ES-I3 (cell line): ENCODE measurements around the gene AKNA.

Experiments used
- H3K36me3 ChIP-seq: 2 replicates; pipeline ENCODE4 v1.6.1; 2013; ENCODE audit warnings: mild to moderate bottlenecking, low read length, control low read depth, moderate library complexity; ENCODE audit not compliant: insufficient read depth
- H3K4me1 ChIP-seq: 2 replicates; pipeline ENCODE4 v1.6.1; 2013; ENCODE audit warnings: mild to moderate bottlenecking, control low read depth, low read length; ENCODE audit not compliant: insufficient read depth
- H3K9ac ChIP-seq: 2 replicates; pipeline ENCODE4 v1.6.1; 2013; ENCODE audit warnings: low read depth, mild to moderate bottlenecking, low read length, moderate library complexity
- H3K9me3 ChIP-seq: 2 replicates; pipeline ENCODE4 v1.6.1; 2013; ENCODE audit warnings: mild to moderate bottlenecking, low read length, moderate library complexity; ENCODE audit not compliant: control insufficient read depth, insufficient read depth

Gene AKNA

DNA sequence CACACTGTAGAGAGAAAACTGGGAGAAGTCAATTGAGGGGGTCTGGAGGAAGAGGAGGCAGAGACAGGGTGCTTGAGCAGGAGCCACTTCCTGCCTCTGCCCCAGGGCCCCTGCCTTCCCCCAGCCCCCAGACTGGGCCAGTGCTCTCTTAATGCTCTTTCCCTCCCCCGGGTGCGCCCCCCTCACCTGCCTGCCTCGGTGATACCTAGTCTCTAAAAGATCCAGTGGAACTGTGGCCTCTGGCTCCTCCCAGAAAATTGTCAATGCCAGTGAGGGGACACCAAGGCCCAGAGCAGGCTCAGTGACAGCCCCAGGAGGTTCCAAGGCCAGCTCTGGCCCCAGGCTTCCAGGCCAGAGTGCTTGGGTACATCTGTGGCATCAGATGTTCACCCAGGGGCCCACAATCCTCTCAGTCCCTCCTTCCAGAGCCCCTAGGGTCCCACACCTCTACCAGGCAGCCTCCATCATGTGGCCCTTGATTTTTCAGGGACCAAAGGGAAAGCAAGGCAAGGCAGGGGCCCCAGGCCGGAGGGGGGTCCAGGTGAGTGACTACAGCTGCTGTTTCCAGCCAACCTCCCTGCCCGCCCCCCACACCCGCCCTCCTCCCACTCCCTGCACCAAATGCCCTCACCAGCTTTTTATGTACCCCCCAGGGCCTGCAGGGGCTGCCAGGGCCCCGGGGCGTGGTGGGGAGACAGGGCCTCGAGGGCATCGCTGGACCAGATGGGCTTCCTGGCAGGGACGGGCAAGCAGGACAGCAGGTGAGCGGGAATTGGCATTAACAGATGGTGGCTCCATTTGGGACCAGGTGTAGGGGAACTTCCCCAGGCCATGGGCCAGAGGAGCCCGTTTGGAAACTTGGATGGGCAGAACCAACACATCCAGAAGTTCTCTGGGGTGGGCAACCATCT, 98.0 kb downstream of the AKNA start:
- Histone ChIP-seq H3K36me3 (peaks cover 2% of the 10 kb centered on the region; the same call in 1 of the 2 replicates), H3K4me1 (peaks cover 14% of the 10 kb centered on the region; the same call in 1 of the 2 replicates)

DNA sequence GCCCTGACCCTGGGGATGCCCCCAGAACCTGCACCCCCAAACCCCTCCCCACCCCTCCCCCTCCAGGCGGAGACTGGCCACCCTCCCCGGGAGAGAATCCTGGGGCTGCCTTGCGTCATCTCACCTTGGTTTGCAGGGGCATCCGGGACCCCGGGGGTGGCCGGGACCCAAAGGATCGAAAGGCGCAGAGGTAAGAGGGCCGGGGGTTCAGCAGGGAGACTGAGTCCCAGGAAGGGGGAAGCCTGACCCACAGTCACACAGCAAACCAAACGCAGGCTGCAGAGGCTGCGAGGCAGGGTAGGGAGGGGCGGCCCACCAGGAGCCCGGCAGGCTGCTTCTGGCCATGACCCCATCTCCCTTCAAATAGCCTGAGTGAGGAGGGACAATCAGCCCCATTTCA, 98.7 kb downstream of the AKNA start:
- peaks cover 2% of the 10 kb centered on the region; the same call in 1 of the 2 replicates for H3K36me3 ChIP-seq
- no peak overlapping the region for H3K9ac ChIP-seq
- peaks cover 14% of the 10 kb centered on the region; the same call in 1 of the 2 replicates for H3K4me1 ChIP-seq
- no peaks in the 10 kb centered on the region for H3K9me3 ChIP-seq

More for the DNA sequence above, 98.0 kb downstream of the AKNA start:
- H3K9me3 ChIP-seq, result no peaks in the 10 kb centered on the region
- H3K9ac ChIP-seq, result no peak overlapping the region

DNA sequence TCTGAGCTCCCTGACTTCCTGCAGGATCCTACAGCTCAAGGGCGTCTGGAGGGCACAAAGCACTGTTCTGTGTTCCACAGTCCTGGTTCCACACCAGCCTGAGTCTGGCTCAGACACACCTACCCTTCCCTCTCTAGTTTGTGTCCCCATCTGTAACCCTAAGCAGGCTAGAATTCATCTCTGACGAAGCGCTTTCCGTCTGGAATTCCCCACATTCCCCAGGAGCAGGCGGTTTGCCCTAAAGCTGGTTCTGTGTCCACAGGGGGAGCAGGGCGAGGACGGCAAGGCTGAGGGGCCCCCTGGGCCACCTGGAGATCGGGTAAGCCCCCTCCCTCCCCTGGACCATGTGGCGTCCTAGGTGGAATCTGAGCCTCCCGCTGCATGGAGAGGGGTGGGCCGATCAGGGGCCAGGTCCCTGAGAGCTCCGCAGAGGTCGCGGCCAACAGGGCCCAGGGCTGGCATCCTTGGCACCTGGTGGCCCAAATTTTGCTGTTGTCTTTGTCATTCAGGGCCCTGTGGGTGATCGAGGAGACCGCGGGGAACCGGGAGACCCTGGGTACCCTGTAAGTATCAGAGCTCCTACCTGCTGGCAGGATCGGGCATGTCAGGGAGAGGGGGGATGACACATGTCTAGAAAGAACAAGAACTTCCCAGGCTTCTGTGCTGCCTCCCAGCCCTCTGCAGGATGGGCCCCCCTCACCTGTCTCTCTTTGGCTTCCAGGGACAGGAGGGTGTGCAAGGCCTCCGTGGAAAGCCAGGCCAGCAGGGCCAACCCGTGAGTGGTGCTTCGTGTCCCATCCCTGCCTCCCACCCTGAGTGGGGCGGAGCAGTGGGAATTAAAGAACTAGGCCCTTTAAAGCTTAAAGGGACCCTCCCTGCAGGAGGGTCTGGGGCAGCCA, 99.3 kb downstream of the AKNA start:
- Histone ChIP-seq H3K9ac (no peak overlapping the region), H3K4me1 (peaks cover 14% of the 10 kb centered on the region; the same call in 1 of the 2 replicates), H3K9me3 (no peaks in the 10 kb centered on the region), H3K36me3 (peaks cover 2% of the 10 kb centered on the region; the same call in 1 of the 2 replicates)

DNA sequence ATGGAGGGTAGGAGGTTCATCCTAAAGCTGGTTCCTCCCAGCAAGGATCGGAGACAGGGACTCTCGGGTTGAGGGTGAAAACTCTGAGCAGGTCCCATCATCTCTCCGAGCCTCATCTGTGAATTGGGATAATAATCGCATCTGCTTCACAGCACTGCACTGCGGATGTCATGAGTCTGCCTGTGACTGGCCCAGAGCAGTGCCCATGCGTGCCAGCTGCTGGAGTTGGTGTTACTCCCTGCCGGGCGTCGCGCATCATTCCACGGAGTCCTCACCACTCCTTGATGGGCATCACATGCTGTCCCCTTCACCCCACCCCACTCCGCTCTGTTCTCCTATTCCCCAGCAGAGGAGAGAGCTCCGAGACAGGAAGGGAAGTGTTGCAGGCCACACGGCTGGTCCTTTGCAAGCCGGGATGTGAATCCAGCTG, 100.0 kb downstream of the AKNA start:
- Histone ChIP-seq H3K36me3 (peaks cover 2% of the 10 kb centered on the region; the same call in 1 of the 2 replicates), H3K9me3 (no peaks in the 10 kb centered on the region), H3K9ac (no peak overlapping the region), H3K4me1 (peaks cover 16% of the 10 kb centered on the region)

DNA sequence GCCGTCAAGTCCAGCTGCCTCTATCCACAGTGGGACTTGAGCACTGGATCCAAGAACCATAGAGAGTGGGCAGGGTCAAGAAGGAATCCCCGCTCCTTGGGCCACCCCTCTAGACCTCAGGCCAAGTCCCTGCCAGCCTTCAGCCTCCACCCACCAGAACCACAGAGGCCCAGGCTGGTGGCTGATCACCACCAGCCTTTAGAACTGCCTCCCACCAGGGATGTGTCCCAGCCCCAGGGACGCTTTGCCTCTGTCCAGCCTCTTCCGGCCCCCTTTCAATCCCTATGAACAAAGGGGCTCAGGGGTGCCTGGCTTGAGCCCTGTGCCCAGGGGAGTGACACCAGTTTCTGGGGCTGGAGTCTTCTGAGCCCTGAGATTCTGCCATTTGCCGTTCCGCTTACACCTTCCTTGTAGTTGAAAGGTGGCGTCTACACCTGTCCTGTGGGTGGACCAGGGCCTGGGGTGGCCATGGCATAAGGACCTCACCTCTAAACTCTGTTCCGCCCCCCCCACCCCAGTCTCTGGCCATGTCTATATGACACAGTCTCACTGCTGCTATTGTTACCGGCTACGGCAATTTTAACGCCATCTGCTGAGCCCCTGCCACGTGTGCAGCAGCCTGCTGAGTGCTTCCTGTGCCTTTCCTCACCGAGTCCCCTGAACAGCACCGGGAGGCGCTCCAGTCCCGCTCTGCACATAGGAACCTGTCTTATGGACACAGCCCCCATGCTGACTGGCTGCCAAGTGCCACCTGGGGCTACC, 100.6 kb downstream of the AKNA start:
- Histone ChIP-seq H3K9me3 (no peaks in the 10 kb centered on the region), H3K36me3 (peaks cover 2% of the 10 kb centered on the region; the same call in 1 of the 2 replicates), H3K4me1 (peaks cover 20% of the 10 kb centered on the region), H3K9ac (no peak overlapping the region)

DNA sequence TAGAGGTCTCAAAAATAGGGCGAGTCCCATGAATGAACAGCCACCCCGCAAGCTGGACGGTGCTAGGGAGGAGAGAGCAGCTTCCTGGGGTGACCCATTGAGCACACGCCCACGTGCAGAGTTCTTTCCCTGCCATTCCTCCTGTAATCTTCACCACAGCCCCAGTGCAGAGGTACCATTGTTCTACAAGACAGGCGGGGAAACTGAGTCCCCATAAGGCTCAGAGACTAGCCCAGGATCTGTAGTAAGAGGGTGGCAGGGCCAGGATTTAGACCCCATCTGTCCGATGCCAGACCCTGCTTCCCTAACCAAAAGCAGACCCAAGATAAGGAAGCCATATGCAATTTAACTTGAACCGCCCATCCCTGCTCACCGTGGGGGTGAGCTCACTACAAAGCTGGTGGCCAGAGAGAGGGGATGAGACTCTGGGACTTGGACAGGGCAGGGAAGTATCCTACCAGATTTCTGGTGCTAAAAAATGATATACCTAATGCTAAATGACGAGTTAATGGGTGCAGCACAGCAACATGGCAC, 101.6 kb downstream of the AKNA start:
- peaks cover 20% of the 10 kb centered on the region for H3K4me1 ChIP-seq
- H3K36me3 ChIP-seq, result no peaks in the 10 kb centered on the region

DNA sequence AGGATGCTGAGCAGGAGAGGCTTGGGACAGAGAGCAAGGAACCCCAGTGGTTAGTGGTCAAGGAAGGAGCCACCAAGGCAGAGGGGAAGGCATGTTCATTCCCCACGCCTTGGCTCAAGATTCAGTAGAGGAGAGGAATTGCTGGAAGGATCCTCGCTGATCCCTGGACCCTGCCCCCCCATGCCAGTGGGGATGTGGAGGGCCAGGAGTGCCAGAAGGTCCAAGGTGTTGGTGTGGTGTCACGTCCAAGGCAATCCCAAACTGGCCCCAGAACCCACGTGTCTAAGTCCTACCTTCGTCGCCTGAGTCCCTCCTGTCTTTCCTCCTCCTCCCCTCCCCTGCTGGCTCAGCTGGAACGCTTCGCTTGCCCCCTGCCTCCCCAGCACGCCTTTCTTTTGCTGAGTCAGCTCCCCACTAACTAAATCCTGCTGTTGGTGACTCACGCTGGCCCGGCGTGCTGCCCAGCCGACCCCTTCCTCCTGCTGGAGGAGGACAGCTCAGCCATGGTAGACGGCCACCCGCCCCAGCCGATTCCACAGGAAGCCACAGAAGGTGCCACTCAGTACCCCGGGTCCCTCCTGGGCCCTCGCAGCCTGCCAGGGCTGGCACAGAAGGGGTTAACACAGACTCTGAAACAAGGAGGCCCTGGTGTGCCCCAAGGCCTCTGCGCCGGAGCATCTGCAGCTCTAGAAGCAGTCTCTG, 102.5 kb downstream of the AKNA start:
- Histone ChIP-seq H3K36me3 (no peaks in the 10 kb centered on the region), H3K4me1 (peaks cover 20% of the 10 kb centered on the region), H3K9ac (no peak overlapping the region), H3K9me3 (no peaks in the 10 kb centered on the region)

More for the DNA sequence above, 101.6 kb downstream of the AKNA start:
- Histone ChIP-seq H3K9ac (no peak overlapping the region), H3K9me3 (no peaks in the 10 kb centered on the region)

DNA sequence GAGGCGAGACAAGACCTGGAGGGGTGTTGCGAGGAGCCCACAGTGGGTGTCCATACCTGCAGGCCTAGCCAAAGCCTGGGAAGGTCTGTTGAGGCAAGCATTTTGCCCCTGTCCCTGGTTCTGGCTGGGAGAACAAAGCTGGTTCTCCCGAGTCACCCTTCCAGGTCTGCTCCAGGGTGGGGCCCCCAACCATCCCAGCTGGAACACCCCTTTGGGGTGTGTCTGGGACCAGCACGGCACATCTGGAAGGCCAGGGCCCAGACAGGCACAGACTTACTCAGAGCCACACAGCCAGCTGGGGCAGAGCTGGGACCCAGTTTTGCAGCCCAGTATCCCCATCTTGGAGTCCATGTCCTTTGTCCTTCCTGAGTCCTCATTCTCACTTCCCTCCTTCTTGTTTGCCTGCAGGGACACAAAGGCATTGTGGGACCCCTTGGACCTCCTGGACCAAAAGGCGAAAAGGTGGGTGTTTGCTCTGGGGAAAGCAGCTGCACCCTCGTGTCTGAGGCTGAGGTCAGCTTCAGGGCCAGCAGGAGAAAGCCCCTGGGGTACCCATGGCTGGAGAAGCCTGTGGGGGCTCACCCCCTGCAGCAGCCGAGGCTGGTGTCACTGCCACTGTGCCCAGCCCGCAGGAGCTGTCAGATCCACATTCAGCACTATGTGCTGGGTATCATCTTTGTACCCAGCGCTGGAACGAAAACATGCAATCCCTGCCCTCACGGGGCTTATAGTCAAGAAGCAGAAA, 103.3 kb downstream of the AKNA start:
- peaks cover 20% of the 10 kb centered on the region for H3K4me1 ChIP-seq
- H3K9me3 ChIP-seq, result no peaks in the 10 kb centered on the region
- H3K36me3 ChIP-seq, result no peaks in the 10 kb centered on the region
- no peak overlapping the region for H3K9ac ChIP-seq
